GM18861 (cell line): ENCODE measurements around the gene STAM2.
"Not testable (repeated sequence)": the region's sequence is repeated elsewhere in the genome, so short reads cannot be mapped to it uniquely, and the experiment has no call there.

Experiments used
- ATAC-seq: cut with Tn5 transposase; IDR thresholded peaks from one replicate; pipeline ENCODE4 v1.9.1; 2021; ENCODE audit not compliant: unreplicated experiment

Gene STAM2

GRCh38 chr2:152173831-152174230 is 1.7 kb downstream of the STAM2 start:
- no peak for ATAC-seq

- not testable (repeated sequence) for ATAC-seq
Observed at GRCh38 chr2:152172201-152172785, 3.3 kb downstream of the STAM2 start.

- ATAC-seq, result no peak
Observed at GRCh38 chr2:152171718-152172117, 3.8 kb downstream of the STAM2 start.

- ATAC-seq, result not testable (repeated sequence)
Observed at GRCh38 chr2:152169158-152169557, 6.4 kb downstream of the STAM2 start.

GRCh38 chr2:152167470-152167869 is 8.1 kb downstream of the STAM2 start:
- not testable (repeated sequence) for ATAC-seq

- peak; percentile 30 for ATAC-seq
Observed at GRCh38 chr2:152167065-152167464, 8.5 kb downstream of the STAM2 start.

- peak; percentile 65 for ATAC-seq
Observed at GRCh38 chr2:152166633-152167032, 8.9 kb downstream of the STAM2 start.

GRCh38 chr2:152165780-152166179 is 9.8 kb downstream of the STAM2 start:
- ATAC-seq, result no peak

- no peak for ATAC-seq
Observed at GRCh38 chr2:152165306-152165705, 10.3 kb downstream of the STAM2 start.

- ATAC-seq, result not testable (repeated sequence)
Observed at GRCh38 chr2:152163669-152164068, 11.9 kb downstream of the STAM2 start.

- no peak for ATAC-seq
Observed at GRCh38 chr2:152162141-152162540, 13.4 kb downstream of the STAM2 start.

- ATAC-seq, result peak; percentile 79
Observed at GRCh38 chr2:152161598-152161997, 14.0 kb downstream of the STAM2 start.

GRCh38 chr2:152160378-152160777 is 15.2 kb downstream of the STAM2 start:
- not testable (repeated sequence) for ATAC-seq

GRCh38 chr2:152157253-152157652 is 18.3 kb downstream of the STAM2 start:
- ATAC-seq, result no peak

- ATAC-seq, result no peak
Observed at GRCh38 chr2:152155209-152155608, 20.4 kb downstream of the STAM2 start.

GRCh38 chr2:152154462-152154861 is 21.1 kb downstream of the STAM2 start:
- no peak for ATAC-seq

- peak; percentile 71 for ATAC-seq
Observed at GRCh38 chr2:152134488-152135280, 40.9 kb downstream of the STAM2 start.

- ATAC-seq, result no peak
Observed at GRCh38 chr2:152132306-152132705, 43.3 kb downstream of the STAM2 start.

GRCh38 chr2:152127628-152128027 is 47.9 kb downstream of the STAM2 start:
- no peak for ATAC-seq

- ATAC-seq, result no peak
Observed at GRCh38 chr2:152126664-152127063, 48.9 kb downstream of the STAM2 start.

- ATAC-seq, result no peak
Observed at GRCh38 chr2:152122161-152122560, 53.4 kb downstream of the STAM2 start.

- ATAC-seq, result no peak
Observed at GRCh38 chr2:152120430-152120829, 55.1 kb downstream of the STAM2 start.

- ATAC-seq, result no peak
Observed at GRCh38 chr2:152115952-152116351, 59.6 kb downstream of the STAM2 start.
